ENCODE measurements around the gene PLEKHA7.
"Not testable (repeated sequence)": the region's sequence is repeated elsewhere in the genome, so short reads cannot be mapped to it uniquely, and the experiment has no call there.

The PLEKHA7 gene

GRCh38 chr11:16977994-16978315, 36.3 kb downstream of the PLEKHA7 start:
- no peak for DNase-seq (ENCODE audit: low spot score)

- no peak for DNase-seq (ENCODE audit: low spot score)
Measured at GRCh38 chr11:16977136-16977993, 36.8 kb downstream of the PLEKHA7 start.

- no peak for DNase-seq (ENCODE audit: low spot score)
Measured at GRCh38 chr11:16976379-16976778, 37.8 kb downstream of the PLEKHA7 start.

GRCh38 chr11:16975906-16976305, 38.3 kb downstream of the PLEKHA7 start:
- DNase-seq (ENCODE audit: low spot score): no peak

GRCh38 chr11:16973338-16973964, 40.8 kb downstream of the PLEKHA7 start:
- DNase-seq (ENCODE audit: low spot score): no peak

- no peak for DNase-seq (ENCODE audit: low spot score)
Measured at GRCh38 chr11:16969010-16969999, 44.9 kb downstream of the PLEKHA7 start.

GRCh38 chr11:16968196-16968595, 46.0 kb downstream of the PLEKHA7 start:
- no peak for DNase-seq (ENCODE audit: low spot score)

- no peak for DNase-seq (ENCODE audit: low spot score)
Measured at GRCh38 chr11:16966930-16967671, 47.1 kb downstream of the PLEKHA7 start.

GRCh38 chr11:16964501-16964900, 49.7 kb downstream of the PLEKHA7 start:
- DNase-seq (ENCODE audit: low spot score): no peak

- DNase-seq (ENCODE audit: low spot score): no peak
Measured at GRCh38 chr11:16963316-16963876, 50.8 kb downstream of the PLEKHA7 start.

GRCh38 chr11:16962589-16962988, 51.6 kb downstream of the PLEKHA7 start:
- DNase-seq (ENCODE audit: low spot score): not testable (repeated sequence)

GRCh38 chr11:16962146-16962545, 52.1 kb downstream of the PLEKHA7 start:
- no peak for DNase-seq (ENCODE audit: low spot score)

GRCh38 chr11:16960250-16960649, 54.0 kb downstream of the PLEKHA7 start:
- DNase-seq (ENCODE audit: low spot score): no peak

- no peak for DNase-seq (ENCODE audit: low spot score)
Measured at GRCh38 chr11:16959602-16960001, 54.6 kb downstream of the PLEKHA7 start.

GRCh38 chr11:16958833-16959232, 55.4 kb downstream of the PLEKHA7 start:
- DNase-seq (ENCODE audit: low spot score): no peak

GRCh38 chr11:16956538-16957153, 57.6 kb downstream of the PLEKHA7 start:
- DNase-seq (ENCODE audit: low spot score): no peak

GRCh38 chr11:16953663-16954062, 60.6 kb downstream of the PLEKHA7 start:
- no peak for DNase-seq (ENCODE audit: low spot score)

- no peak for DNase-seq (ENCODE audit: low spot score)
Measured at GRCh38 chr11:16946477-16947282, 67.5 kb downstream of the PLEKHA7 start.

- DNase-seq (ENCODE audit: low spot score): peak; percentile 84
Measured at GRCh38 chr11:16945671-16946469, 68.3 kb downstream of the PLEKHA7 start.

All from D341Med (cell line).